Measurements from ENCODE around the gene QRICH1. TPM values are rescaled to one million over a fixed set of nuclear protein-coding genes. Genes with fewer than 3 reads are reported as not detected.

The QRICH1 gene
- total RNA-seq, 1 donor from 2014 or later, result 136 TPM

GRCh38 chr3:49022688-49023171, 71.1 kb downstream of the QRICH1 start:
- no peak for DNase-seq (ENCODE audit: low spot score)
- peak overlapping the region; percentile 95 for H3K4me3 Mint-ChIP-seq (ENCODE audit: unreplicated experiment)
- H3K27ac Mint-ChIP-seq (ENCODE audit: unreplicated experiment), result peak overlapping the region; percentile 89
- peaks cover 27% of the 10 kb centered on the region for H3K36me3 Mint-ChIP-seq (ENCODE audit: low read depth, unreplicated experiment)
- H3K27me3 Mint-ChIP-seq (ENCODE audit: unreplicated experiment), result peaks cover 15% of the 10 kb centered on the region
- no peaks in the 10 kb centered on the region for H3K9me3 Mint-ChIP-seq (ENCODE audit: unreplicated experiment)
- peaks cover 18% of the 10 kb centered on the region for H3K4me1 Mint-ChIP-seq (ENCODE audit: unreplicated experiment)
- TF ChIP-seq, protein P1, sequence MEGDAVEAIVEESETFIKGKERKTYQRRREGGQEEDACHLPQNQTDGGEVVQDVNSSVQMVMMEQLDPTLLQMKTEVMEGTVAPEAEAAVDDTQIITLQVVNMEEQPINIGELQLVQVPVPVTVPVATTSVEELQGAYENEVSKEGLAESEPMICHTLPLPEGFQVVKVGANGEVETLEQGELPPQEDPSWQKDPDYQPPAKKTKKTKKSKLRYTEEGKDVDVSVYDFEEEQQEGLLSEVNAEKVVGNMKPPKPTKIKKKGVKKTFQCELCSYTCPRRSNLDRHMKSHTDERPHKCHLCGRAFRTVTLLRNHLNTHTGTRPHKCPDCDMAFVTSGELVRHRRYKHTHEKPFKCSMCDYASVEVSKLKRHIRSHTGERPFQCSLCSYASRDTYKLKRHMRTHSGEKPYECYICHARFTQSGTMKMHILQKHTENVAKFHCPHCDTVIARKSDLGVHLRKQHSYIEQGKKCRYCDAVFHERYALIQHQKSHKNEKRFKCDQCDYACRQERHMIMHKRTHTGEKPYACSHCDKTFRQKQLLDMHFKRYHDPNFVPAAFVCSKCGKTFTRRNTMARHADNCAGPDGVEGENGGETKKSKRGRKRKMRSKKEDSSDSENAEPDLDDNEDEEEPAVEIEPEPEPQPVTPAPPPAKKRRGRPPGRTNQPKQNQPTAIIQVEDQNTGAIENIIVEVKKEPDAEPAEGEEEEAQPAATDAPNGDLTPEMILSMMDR (IDR thresholded peaks at IDR 0.05; ENCODE audit: unreplicated experiment), result no peak

GRCh38 chr3:49021813-49022687, 71.8 kb downstream of the QRICH1 start, which contains the start of gene NDUFAF3:
Gene NDUFAF3, plus strand, starts transcription at chr3:49022121. Its CDS starts 24 bp downstream, at chr3:49022145.
- H3K27ac Mint-ChIP-seq (ENCODE audit: unreplicated experiment), result peak within 1 kb of the TSS; percentile 89
- peaks cover 15% of the 10 kb centered on the region for H3K27me3 Mint-ChIP-seq (ENCODE audit: unreplicated experiment)
- peak within 1 kb of the TSS; percentile 96 for H3K4me3 Mint-ChIP-seq (ENCODE audit: unreplicated experiment)
- peaks cover 18% of the 10 kb centered on the region for H3K4me1 Mint-ChIP-seq (ENCODE audit: unreplicated experiment)
- H3K9me3 Mint-ChIP-seq (ENCODE audit: unreplicated experiment), result no peaks in the 10 kb centered on the region
- peaks cover 27% of the 10 kb centered on the region for H3K36me3 Mint-ChIP-seq (ENCODE audit: low read depth, unreplicated experiment)
- TF ChIP-seq, protein P1 (IDR thresholded peaks at IDR 0.05; ENCODE audit: unreplicated experiment), result peak; percentile 88
- DNase-seq (ENCODE audit: low spot score), result peak; percentile 98

DNA sequence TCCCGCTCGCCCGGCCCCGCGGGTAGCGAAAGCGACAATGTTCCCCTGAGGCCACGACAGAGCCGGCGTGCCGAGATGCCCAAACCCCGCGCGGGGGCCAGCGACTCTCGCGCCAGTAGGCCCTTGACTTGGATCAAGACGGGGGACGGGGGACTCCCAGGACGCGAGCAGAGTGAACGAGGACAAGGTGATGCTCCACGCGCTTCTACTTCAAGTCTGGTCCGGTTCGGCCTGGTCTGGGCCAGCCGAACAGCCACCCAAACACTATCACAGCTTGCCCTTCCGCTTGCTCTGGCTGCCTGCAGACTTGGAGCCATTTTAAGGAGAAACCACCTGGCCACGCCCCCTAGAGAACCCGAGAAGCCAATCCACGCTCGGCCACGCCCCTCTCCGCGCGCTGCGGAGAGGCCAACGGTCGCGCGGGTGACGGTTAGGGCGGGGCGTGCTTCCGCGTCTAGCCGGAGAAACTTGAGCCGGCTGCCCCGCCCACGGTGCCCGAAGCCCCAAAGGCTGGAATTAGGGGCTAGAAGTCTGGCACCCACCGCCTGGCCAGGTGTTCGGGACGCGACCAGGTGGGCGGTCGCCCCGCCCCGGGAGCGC, 72.6 kb downstream of the QRICH1 start:
- DNase-seq (ENCODE audit: low spot score), result peak; percentile 97
- Mint-ChIP-seq H3K4me1 (ENCODE audit: unreplicated experiment) (peaks cover 18% of the 10 kb centered on the region), H3K9me3 (ENCODE audit: unreplicated experiment) (no peaks in the 10 kb centered on the region), H3K27me3 (ENCODE audit: unreplicated experiment) (peaks cover 17% of the 10 kb centered on the region), H3K36me3 (ENCODE audit: low read depth, unreplicated experiment) (peaks cover 27% of the 10 kb centered on the region), H3K4me3 (ENCODE audit: unreplicated experiment) (peak overlapping the region; percentile 96), H3K27ac (ENCODE audit: unreplicated experiment) (peak overlapping the region; percentile 89)
- TF ChIP-seq, protein P1 (IDR thresholded peaks at IDR 0.05; ENCODE audit: unreplicated experiment), result no peak

- Mint-ChIP-seq H3K4me3 (ENCODE audit: unreplicated experiment) (peak overlapping the region; percentile 96), H3K9me3 (ENCODE audit: unreplicated experiment) (no peaks in the 10 kb centered on the region), H3K27ac (ENCODE audit: unreplicated experiment) (peak overlapping the region; percentile 42), H3K4me1 (ENCODE audit: unreplicated experiment) (peaks cover 18% of the 10 kb centered on the region), H3K27me3 (ENCODE audit: unreplicated experiment) (peaks cover 25% of the 10 kb centered on the region), H3K36me3 (ENCODE audit: low read depth, unreplicated experiment) (peaks cover 26% of the 10 kb centered on the region)
- TF ChIP-seq, protein P1 (IDR thresholded peaks at IDR 0.05; ENCODE audit: unreplicated experiment), result no peak
- DNase-seq (ENCODE audit: low spot score), result peak; percentile 42
These were observed 73.3 kb downstream of the QRICH1 start for GRCh38 chr3:49020330-49021212.
